Fibroblast of lung (primary cell): ENCODE data around the gene CTDSPL. TPM values are rescaled to one million over a fixed set of nuclear protein-coding genes. Genes with fewer than 3 reads are reported as not detected.

Experiments
- DNase-seq, 2 donors: peaks; one replicate each; pipeline versions ENCODE4 v3.0.0 to v3.0.0-alpha.2; 2010; ENCODE audit warnings: low read depth in 2 of 2
- H2AFZ ChIP-seq: 2 replicates; pipeline ENCODE4 v1.5.1; 2012; ENCODE audit warnings: low read length, control low read depth, inconsistent platforms
- H3K27ac ChIP-seq: 2 replicates; pipeline ENCODE4 v1.5.1; 2011; ENCODE audit warnings: low read length, control low read depth; ENCODE audit not compliant: insufficient read depth
- H3K27me3 ChIP-seq: 2 replicates; pipeline ENCODE4 v1.5.1; 2011; ENCODE audit warnings: mild to moderate bottlenecking, low read length; ENCODE audit not compliant: control insufficient read depth, insufficient read depth
- H3K36me3 ChIP-seq: 2 replicates; pipeline ENCODE4 v1.5.1; 2011; ENCODE audit warnings: low read length; ENCODE audit not compliant: control insufficient read depth, insufficient read depth
- H3K4me1 ChIP-seq: 2 replicates; pipeline ENCODE4 v1.5.1; 2011; ENCODE audit warnings: low read length; ENCODE audit not compliant: control insufficient read depth, insufficient read depth; ENCODE audit errors: extremely low read depth
- H3K4me2 ChIP-seq: 2 replicates; pipeline ENCODE4 v1.5.1; 2011; ENCODE audit warnings: low read length, control low read depth; ENCODE audit not compliant: insufficient read depth; ENCODE audit errors: extremely low read depth
- H3K4me3 ChIP-seq, 4 experiments: fragments of 200-600 bp in 1 of 4; sonication (generic) in 1 of 4; replicated peaks in 1 of 4; 2 replicates each; pipeline ENCODE4 v1.5.1; 2011 to 2016; ENCODE audit warnings: low read length in 4 of 4, low read depth in 3 of 4, mild to moderate bottlenecking in 3 of 4, control low read depth in 2 of 4, inconsistent platforms in 1 of 4, mixed read lengths in 1 of 4; ENCODE audit not compliant: insufficient read depth in 1 of 4; ENCODE audit errors: control extremely low read depth in 1 of 4
- H3K79me2 ChIP-seq: 2 replicates; pipeline ENCODE4 v1.5.1; 2012; ENCODE audit warnings: mild to moderate bottlenecking, low read length, inconsistent platforms; ENCODE audit not compliant: control insufficient read depth, insufficient read depth
- H3K9ac ChIP-seq: 2 replicates; pipeline ENCODE4 v1.5.1; 2011; ENCODE audit warnings: mild to moderate bottlenecking, low read length, control low read depth; ENCODE audit not compliant: insufficient read depth
- H3K9me3 ChIP-seq: 2 replicates; pipeline ENCODE4 v1.5.1; 2012; ENCODE audit warnings: low read depth, low read length; ENCODE audit not compliant: control insufficient read depth, insufficient read depth
- H4K20me1 ChIP-seq: 2 replicates; pipeline ENCODE4 v1.5.1; 2011; ENCODE audit warnings: low read length; ENCODE audit not compliant: control insufficient read depth, insufficient read depth; ENCODE audit errors: extremely low read depth
- EZH2 ChIP-seq: IDR thresholded peaks from 2 replicates; pipeline ENCODE4 v1.5.1; 2012; ENCODE audit warnings: low read length, control low read depth, mild to moderate bottlenecking; ENCODE audit errors: missing control alignments
- polyA plus RNA-seq, 2 donors: library from polyadenylated mRNA; depleted of rRNA in 1 of 2; stranded (reverse) in 1 of 2; unstranded in 1 of 2; fragments of >200 nt; gene quantifications; 2 replicates each; pipeline ENCODE4 v1.2.1, GENCODE V29; 2011 to 2012; ENCODE audit warnings: missing spikeins in 1 of 2
- total RNA-seq: library from RNA; depleted of rRNA; stranded (reverse); fragments of >200 nt; gene quantifications from 2 replicates; pipeline ENCODE4 v1.2.1, GENCODE V29; 2014
- TF ChIP-seq, protein P1 (sequence below), 2 donors: IDR thresholded peaks in 1 of 2; conservative IDR thresholded peaks in 1 of 2; 1 replicate in 1 of 2; 2 replicates in 1 of 2; pipeline ENCODE4 v1.5.1; 2011 to 2012; ENCODE audit warnings: low read length in 2 of 2, control low read depth in 1 of 2, inconsistent platforms in 1 of 2, low read depth in 1 of 2, mild to moderate bottlenecking in 1 of 2

The CTDSPL gene
- total and polyA plus RNA-seq, 2 donors (not counting 1 experiment from before 2014, with no cell fraction given): 34.0 to 51.5 TPM

DNA sequence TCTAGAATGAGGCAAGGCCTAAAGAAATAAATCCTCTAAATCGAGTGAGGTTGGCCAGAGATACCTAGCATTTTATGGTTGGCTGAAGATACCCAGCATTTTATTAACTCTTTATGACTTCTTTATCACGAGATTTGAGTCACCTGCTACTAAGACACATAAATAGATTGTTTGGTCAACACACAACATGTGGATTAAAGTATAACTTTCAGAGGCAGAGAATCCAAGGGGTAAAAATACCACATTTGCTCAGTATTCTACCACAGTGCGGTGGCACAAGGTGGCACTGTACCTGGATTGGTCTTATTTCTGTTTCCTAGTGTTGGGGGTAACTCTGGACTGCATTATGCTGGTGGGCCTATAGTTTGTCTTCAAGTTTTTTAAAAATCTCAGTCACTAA lies 102.0 kb downstream of the CTDSPL start:
- Histone ChIP-seq H3K36me3 (no peaks in the 10 kb centered on the region), H3K9ac (no peak overlapping the region), H3K27me3 (no peaks in the 10 kb centered on the region), H2AFZ (no peak overlapping the region), H3K4me3 (no peak overlapping the region), H3K79me2 (no peaks in the 10 kb centered on the region), H3K27ac (no peak overlapping the region), H4K20me1 (no peaks in the 10 kb centered on the region), H3K4me1 (peaks cover 2% of the 10 kb centered on the region), H3K9me3 (no peaks in the 10 kb centered on the region), H3K4me2 (no peak overlapping the region)
- no peak for DNase-seq
- TF ChIP-seq, protein P1, sequence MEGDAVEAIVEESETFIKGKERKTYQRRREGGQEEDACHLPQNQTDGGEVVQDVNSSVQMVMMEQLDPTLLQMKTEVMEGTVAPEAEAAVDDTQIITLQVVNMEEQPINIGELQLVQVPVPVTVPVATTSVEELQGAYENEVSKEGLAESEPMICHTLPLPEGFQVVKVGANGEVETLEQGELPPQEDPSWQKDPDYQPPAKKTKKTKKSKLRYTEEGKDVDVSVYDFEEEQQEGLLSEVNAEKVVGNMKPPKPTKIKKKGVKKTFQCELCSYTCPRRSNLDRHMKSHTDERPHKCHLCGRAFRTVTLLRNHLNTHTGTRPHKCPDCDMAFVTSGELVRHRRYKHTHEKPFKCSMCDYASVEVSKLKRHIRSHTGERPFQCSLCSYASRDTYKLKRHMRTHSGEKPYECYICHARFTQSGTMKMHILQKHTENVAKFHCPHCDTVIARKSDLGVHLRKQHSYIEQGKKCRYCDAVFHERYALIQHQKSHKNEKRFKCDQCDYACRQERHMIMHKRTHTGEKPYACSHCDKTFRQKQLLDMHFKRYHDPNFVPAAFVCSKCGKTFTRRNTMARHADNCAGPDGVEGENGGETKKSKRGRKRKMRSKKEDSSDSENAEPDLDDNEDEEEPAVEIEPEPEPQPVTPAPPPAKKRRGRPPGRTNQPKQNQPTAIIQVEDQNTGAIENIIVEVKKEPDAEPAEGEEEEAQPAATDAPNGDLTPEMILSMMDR (conservative IDR thresholded peaks at IDR 0.05 in 1 of 2, IDR thresholded peaks at IDR 0.05 in 1 of 2; ENCODE audit: low read depth in 1 of 2, low read length in 2 of 2): no peak
- no peak for TF ChIP-seq EZH2

DNA sequence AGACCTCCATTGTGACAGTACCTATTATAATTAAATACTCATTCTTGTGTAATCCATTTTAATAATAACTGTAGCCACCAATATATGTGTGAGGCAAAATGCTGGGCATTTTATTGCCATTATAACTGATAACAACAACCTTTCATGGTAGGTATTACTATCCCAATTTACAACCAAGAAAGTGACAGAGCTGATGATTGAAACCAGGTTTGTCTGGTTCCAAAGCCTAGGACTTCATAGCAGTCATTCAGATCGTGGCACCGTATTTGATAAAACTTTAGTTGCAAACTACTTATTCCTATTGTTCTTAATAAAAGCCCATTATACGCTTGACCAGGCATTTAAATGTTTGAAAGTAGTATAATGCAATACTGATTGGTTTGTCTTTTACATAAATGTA lies 102.5 kb downstream of the CTDSPL start:
- H3K4me1 ChIP-seq: peaks cover 2% of the 10 kb centered on the region
- H3K4me2 ChIP-seq: no peak overlapping the region
- H3K79me2 ChIP-seq: no peaks in the 10 kb centered on the region
- H2AFZ ChIP-seq: no peak overlapping the region
- DNase-seq: no peak
- H3K9me3 ChIP-seq: no peaks in the 10 kb centered on the region
- H3K9ac ChIP-seq: no peak overlapping the region
- TF ChIP-seq EZH2: no peak
- TF ChIP-seq, protein P1 (conservative IDR thresholded peaks at IDR 0.05 in 1 of 2, IDR thresholded peaks at IDR 0.05 in 1 of 2; ENCODE audit: low read depth in 1 of 2, low read length in 2 of 2): no peak
- no peak overlapping the region for H3K27ac ChIP-seq
- H3K36me3 ChIP-seq: no peaks in the 10 kb centered on the region
- no peak overlapping the region for H3K4me3 ChIP-seq
- no peaks in the 10 kb centered on the region for H4K20me1 ChIP-seq
- H3K27me3 ChIP-seq: no peaks in the 10 kb centered on the region

DNA sequence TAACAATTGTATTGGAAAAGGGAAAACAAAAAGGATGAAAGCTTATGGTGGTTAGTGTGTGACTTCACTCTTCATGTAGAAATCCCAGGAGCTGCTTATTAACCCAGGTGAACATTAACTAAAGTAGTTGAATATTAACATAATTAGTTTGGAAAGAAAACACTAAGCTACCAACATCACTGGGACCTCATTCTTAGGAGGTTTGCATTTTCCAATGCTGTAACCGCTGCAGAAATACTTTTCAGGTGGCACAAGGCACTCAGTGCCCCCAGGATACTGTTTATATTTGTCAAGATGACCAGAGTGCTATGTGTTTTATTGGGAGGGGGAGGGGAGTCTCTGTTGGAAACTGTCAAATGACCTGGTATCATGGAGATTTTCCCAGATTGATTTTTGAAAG lies 103.0 kb downstream of the CTDSPL start:
- no peak overlapping the region for H3K27ac ChIP-seq
- no peaks in the 10 kb centered on the region for H4K20me1 ChIP-seq
- no peaks in the 10 kb centered on the region for H3K79me2 ChIP-seq
- no peak overlapping the region for H3K4me2 ChIP-seq
- no peak for TF ChIP-seq EZH2
- TF ChIP-seq, protein P1 (conservative IDR thresholded peaks at IDR 0.05 in 1 of 2, IDR thresholded peaks at IDR 0.05 in 1 of 2; ENCODE audit: low read depth in 1 of 2, low read length in 2 of 2): no peak
- no peak overlapping the region for H3K4me3 ChIP-seq
- no peak for DNase-seq
- no peaks in the 10 kb centered on the region for H3K27me3 ChIP-seq
- no peaks in the 10 kb centered on the region for H3K36me3 ChIP-seq
- no peak overlapping the region for H3K9ac ChIP-seq
- no peaks in the 10 kb centered on the region for H3K9me3 ChIP-seq
- H3K4me1 ChIP-seq: peaks cover 2% of the 10 kb centered on the region
- no peak overlapping the region for H2AFZ ChIP-seq
